ENCODE measurements around the gene COQ7.

- TF ChIP-seq MXI1 (IDR thresholded peaks at IDR 0.05; ENCODE audit: borderline replicate concordance, low read depth, low read length) (no peak), CTCF (conservative IDR thresholded peaks at IDR 0.05; ENCODE audit: low read depth, low read length) (no peak), POLR2A (IDR thresholded peaks at IDR 0.05; ENCODE audit: low read depth, low read length) (no peak), SMC3 (IDR thresholded peaks at IDR 0.05; ENCODE audit: low read depth, low read length) (no peak), USF2 (IDR thresholded peaks at IDR 0.05; ENCODE audit: low read depth, low read length) (no peak), ELK1 (IDR thresholded peaks at IDR 0.05; ENCODE audit: borderline replicate concordance, low read depth, low read length) (no peak), RAD21 (IDR thresholded peaks at IDR 0.05; ENCODE audit: low read length) (no peak), BHLHE40 (IDR thresholded peaks at IDR 0.05; ENCODE audit: low read depth, low read length) (no peak), MAFK (IDR thresholded peaks at IDR 0.05; ENCODE audit: low read depth, low read length) (no peak), RFX5 (IDR thresholded peaks at IDR 0.05; ENCODE audit: low read depth, low read length) (no peak), FOS (IDR thresholded peaks at IDR 0.05; ENCODE audit: low read depth, low read length) (no peak), CEBPB (IDR thresholded peaks at IDR 0.05; ENCODE audit: low read depth, low read length) (no peak), RCOR1 (IDR thresholded peaks at IDR 0.05; ENCODE audit: insufficient replicate concordance, low read length) (no peak), CHD1 (IDR thresholded peaks at IDR 0.05; ENCODE audit: low read depth, low read length) (no peak)
These were observed 35.7 kb upstream of the COQ7 start for GRCh38 chr16:19031738-19032137.
